HK-2 (cell line): ENCODE results near the gene KRT35.
"Not testable (repeated sequence)": the region's sequence is repeated elsewhere in the genome, so short reads cannot be mapped to it uniquely, and the experiment has no call there.

ENCODE experiments used
- DNase-seq: peaks from one replicate; pipeline ENCODE4 v3.0.0-alpha.2; 2018; ENCODE audit not compliant: unreplicated experiment

KRT35 gene

DNA sequence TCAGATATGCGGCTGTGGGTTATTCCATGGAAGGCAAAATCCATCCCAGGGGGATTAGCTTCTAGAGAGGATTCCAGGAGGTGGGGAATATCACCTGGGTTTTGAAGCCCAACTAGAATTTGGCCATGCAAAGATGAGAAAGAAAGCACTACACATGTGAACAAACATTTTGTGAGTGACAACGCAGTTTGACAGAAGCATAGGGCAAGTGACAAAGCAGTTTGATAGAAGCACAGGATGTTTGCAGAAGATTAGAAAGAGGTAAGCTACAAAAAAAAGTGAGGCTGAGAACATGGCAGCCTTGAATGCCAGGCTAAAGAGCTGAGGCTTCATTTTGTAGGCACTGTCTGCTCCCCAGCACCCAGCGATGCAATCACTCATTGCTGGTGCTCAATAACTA, 27.9 kb downstream of the KRT35 start:
- DNase-seq: no peak

DNA sequence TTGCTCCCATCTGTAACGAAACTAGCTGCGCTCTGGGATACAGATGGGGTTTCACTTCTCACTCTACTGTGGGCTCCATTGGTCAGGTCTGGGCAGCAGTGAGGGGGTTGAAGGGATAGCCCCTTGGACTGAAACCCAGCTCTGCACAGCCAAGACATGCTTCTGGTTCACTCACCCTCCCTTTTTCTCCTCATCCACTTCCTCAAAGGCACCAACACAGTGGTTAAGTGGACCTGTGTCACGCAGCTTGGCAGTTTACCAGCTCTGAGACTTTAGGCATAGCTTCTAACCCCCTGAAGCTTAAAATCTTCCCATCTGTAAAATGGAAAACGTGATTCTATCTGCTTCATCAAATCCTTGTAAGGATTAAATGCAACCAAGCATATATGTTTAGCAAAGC, 28.7 kb downstream of the KRT35 start:
- DNase-seq: no peak

DNA sequence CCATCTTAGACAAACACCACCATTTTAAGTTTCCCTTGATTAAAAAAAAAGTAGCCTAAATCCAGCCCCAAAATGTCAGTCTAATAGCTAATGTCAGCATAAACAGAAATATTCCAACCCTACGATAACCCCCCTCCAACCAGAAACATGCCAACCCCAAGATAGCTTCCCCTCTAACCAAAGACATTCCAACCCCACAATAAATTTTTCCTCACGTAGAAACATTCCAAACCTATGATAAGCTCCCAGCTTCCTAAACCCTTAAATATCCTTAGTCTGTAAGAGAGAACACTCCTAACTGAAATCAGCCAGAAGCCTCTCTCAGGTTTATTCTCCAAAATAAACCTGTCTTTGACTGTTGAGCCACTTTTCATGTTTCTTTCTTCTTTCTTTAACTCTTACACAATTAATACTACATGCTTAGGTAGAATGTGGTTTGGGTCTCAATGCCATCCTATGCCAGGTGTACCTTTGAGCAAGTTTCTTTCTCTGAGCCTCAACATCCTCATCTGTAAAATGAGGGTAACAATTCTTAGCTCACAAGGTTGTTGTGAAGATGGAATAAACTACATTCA, 29.7 kb downstream of the KRT35 start:
- no peak for DNase-seq

- no peak for DNase-seq
Observed at GRCh38 chr17:41449008-41449407, 31.9 kb downstream of the KRT35 start.

DNA sequence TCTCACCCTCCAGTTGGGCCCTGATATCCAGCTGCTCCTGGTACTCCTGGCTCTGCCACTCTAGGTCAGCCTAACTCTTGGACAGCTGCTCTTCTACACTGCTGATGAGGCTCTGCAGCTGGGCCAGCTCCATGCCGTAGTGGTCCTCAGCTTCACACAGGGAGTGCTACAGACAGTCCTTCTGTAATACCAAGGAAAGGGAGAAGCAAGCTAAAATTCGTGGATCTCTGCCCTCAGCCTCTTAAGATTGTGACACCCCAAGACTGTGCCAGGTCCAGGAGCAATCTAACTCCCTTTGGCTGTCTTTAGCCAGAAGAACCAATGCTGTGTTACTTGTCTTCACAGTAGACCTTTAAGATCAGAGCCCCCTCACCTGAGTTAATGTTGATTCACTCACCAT, 32.4 kb downstream of the KRT35 start:
- DNase-seq: no peak

- no peak for DNase-seq
Observed at GRCh38 chr17:41446806-41447205, 34.1 kb downstream of the KRT35 start.

- no peak for DNase-seq
Observed at GRCh38 chr17:41444640-41445039, 36.3 kb downstream of the KRT35 start.

GRCh38 chr17:41444186-41444585, 36.8 kb downstream of the KRT35 start:
- no peak for DNase-seq

GRCh38 chr17:41442739-41443138, 38.2 kb downstream of the KRT35 start:
- no peak for DNase-seq

- no peak for DNase-seq
Observed at GRCh38 chr17:41440531-41441033, 40.4 kb downstream of the KRT35 start, which contains the start of gene KRT38. KRT38 (minus strand) TSS chr17:41440983; CDS start chr17:41440921, 62 bp downstream.

GRCh38 chr17:41439375-41439774, 41.6 kb downstream of the KRT35 start:
- no peak for DNase-seq

- no peak for DNase-seq
Observed at GRCh38 chr17:41437769-41438168, 43.2 kb downstream of the KRT35 start.

DNA sequence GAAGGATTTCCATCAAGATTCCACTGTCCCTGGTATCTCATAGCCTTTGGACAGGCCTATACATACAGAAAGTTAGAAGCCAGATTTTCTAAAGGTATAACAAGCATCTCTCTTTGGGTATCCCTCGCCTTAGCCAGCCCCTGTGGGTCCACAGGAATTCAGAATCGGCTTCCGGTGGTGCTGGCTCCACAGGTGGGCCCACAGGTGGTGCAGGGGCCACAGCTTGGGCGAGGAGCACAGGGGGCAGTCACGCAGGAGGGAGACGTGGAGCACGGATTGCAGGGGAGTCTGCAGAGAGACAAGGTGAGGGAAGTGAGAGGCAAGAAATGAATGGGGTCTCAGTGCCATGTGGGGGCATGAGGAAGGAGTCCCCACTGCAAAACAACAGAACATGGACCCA, 43.7 kb downstream of the KRT35 start:
- DNase-seq: no peak

DNA sequence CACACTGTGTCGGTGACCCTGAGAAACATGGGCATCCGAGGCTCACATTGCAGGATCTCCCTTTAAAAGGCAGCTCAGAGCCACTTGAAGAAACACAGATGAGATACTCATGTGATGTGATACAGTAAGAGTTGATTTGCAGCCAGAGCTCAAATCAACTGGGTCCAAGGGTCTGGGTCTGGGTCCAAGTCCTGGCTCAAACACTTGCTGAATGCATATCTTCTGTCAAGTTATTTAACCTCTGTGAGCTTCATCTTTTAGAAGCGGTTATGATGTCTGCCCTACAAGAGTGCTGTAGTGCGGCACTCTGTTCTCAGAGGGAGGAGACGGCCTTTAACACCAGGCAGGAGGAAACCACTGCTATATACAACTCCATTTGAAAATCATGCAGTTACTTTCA, 46.5 kb downstream of the KRT35 start:
- no peak for DNase-seq

- DNase-seq: no peak
Observed at GRCh38 chr17:41434005-41434404, 46.9 kb downstream of the KRT35 start.

GRCh38 chr17:41433586-41433985, 47.4 kb downstream of the KRT35 start:
- DNase-seq: no peak

- DNase-seq: not testable (repeated sequence)
Observed at GRCh38 chr17:41430376-41430775, 50.6 kb downstream of the KRT35 start.

DNA sequence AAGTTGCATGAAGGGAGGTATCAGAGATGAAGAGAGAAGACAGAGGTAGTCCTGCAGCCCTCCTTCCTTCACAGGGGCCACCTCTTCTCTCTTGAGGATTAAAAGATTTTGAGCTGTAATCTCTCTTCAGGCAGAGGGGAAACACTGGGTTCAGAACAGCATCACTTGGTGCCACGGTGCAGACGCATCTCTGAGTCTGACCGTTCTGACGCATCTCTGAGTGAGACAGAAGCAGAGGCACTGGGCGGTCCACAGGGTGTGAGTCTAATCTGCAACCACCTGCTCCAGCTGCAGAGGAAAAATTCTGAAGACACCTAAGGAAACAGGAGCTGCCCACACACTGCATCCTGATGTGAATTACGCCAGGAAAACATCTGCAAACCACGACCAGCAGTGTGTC, 51.3 kb downstream of the KRT35 start:
- no peak for DNase-seq

- DNase-seq: no peak
Observed at GRCh38 chr17:41428591-41429291, 52.2 kb downstream of the KRT35 start.
